ENCODE data around the gene MTM1.

DNA sequence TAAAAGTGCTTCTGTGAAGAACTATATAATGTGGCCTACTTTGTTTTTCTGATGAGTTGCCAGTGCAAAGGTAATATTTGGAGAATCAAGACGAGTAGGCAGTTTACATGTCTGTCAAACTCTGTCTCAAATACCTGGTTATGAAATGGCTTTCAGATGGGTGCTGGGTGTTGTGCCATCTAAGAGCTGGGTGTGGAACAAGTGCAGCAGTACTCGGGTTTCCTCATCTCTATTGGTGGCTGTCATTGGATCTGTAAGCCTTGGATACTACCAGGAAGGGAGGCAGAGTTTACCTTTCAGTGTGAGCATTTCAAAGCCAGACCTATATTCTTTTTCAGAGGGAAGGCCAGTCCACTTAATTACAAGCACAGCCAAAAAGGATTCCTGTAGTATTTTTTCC lies 37.2 kb downstream of the MTM1 start:
- no peak for TF ChIP-seq EZH2 (IDR thresholded peaks at IDR 0.05; ENCODE audit: borderline replicate concordance, insufficient read depth, low read depth, low read length, poor library complexity, severe bottlenecking)
- TF ChIP-seq, protein P1, sequence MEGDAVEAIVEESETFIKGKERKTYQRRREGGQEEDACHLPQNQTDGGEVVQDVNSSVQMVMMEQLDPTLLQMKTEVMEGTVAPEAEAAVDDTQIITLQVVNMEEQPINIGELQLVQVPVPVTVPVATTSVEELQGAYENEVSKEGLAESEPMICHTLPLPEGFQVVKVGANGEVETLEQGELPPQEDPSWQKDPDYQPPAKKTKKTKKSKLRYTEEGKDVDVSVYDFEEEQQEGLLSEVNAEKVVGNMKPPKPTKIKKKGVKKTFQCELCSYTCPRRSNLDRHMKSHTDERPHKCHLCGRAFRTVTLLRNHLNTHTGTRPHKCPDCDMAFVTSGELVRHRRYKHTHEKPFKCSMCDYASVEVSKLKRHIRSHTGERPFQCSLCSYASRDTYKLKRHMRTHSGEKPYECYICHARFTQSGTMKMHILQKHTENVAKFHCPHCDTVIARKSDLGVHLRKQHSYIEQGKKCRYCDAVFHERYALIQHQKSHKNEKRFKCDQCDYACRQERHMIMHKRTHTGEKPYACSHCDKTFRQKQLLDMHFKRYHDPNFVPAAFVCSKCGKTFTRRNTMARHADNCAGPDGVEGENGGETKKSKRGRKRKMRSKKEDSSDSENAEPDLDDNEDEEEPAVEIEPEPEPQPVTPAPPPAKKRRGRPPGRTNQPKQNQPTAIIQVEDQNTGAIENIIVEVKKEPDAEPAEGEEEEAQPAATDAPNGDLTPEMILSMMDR (IDR thresholded peaks at IDR 0.05) = no peak

Data from B cell (primary cell).